Stomach (tissue), 4 donors: Measurements from ENCODE around the gene UBE2L5.
"Not testable (repeated sequence)": the region's sequence is repeated elsewhere in the genome, so short reads cannot be mapped to it uniquely, and the experiment has no call there.

Source experiments
- POLR2A ChIP-seq, 4 donors: fragments of 450-650 bp; IDR thresholded peaks; one replicate each; pipeline ENCODE4 v1.6.1; 2016; ENCODE audit warnings: antibody characterized with exemption in 4 of 4, control low read depth in 2 of 4, mild to moderate bottlenecking in 1 of 4, moderate library complexity in 1 of 4
- TF ChIP-seq, protein P1 (sequence below), 7 experiments: fragments of 450-650 bp in 4 of 7; fragments of 200-600 bp in 3 of 7; sonication (generic) in 3 of 7; IDR thresholded peaks; one replicate each; pipeline ENCODE4 v1.5.1; 2016 to 2019; ENCODE audit warnings: antibody characterized with exemption in 7 of 7, control low read depth in 2 of 7, mild to moderate bottlenecking in 1 of 7

DNA sequence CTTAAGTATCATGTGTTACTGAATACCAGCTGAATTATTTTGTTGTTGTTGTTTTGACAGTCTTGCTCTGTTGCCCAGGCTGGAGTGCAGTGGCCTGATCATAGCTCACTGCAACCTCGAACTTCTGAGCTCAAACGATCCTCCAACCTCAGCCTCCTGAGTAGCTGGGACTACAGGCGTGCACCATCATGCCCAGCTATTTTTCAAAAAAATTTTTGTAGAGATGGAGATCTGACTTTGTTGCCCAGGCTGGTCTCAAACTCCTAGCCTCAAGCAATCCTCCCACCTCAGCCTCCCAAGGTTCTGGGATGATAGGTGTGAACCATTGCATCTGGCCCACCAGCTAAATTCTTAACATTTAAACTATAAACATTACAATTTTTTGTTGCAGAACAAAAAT, 21.2 kb downstream of the UBE2L5 start:
- TF ChIP-seq, protein P1, sequence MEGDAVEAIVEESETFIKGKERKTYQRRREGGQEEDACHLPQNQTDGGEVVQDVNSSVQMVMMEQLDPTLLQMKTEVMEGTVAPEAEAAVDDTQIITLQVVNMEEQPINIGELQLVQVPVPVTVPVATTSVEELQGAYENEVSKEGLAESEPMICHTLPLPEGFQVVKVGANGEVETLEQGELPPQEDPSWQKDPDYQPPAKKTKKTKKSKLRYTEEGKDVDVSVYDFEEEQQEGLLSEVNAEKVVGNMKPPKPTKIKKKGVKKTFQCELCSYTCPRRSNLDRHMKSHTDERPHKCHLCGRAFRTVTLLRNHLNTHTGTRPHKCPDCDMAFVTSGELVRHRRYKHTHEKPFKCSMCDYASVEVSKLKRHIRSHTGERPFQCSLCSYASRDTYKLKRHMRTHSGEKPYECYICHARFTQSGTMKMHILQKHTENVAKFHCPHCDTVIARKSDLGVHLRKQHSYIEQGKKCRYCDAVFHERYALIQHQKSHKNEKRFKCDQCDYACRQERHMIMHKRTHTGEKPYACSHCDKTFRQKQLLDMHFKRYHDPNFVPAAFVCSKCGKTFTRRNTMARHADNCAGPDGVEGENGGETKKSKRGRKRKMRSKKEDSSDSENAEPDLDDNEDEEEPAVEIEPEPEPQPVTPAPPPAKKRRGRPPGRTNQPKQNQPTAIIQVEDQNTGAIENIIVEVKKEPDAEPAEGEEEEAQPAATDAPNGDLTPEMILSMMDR (IDR thresholded peaks at IDR 0.05), result not testable (repeated sequence)
- TF ChIP-seq POLR2A (IDR thresholded peaks at IDR 0.05), result not testable (repeated sequence)
